DOHH2 (cell line): ENCODE data around the gene MFN2.

ENCODE experiments used
- H3F3A ChIP-seq: fragments of 200-600 bp; sonication (generic), shearing (Covaris generic); 2 replicates; pipeline ENCODE4 v1.6.0; 2016; ENCODE audit warnings: antibody characterized with exemption, mild to moderate bottlenecking; ENCODE audit not compliant: control insufficient read depth, insufficient read depth
- H3K27ac ChIP-seq: fragments of 200-600 bp; sonication (generic); 2 replicates; pipeline ENCODE4 v1.5.1; 2014; ENCODE audit warnings: low read depth, mild to moderate bottlenecking, low read length, moderate library complexity
- H3K27me3 ChIP-seq: fragments of 200-600 bp; sonication (generic); 2 replicates; pipeline ENCODE4 v1.6.1; 2014; ENCODE audit warnings: mild to moderate bottlenecking, low read length, mixed read lengths; ENCODE audit not compliant: control insufficient read depth
- H3K36me3 ChIP-seq: fragments of 200-600 bp; sonication (generic); 2 replicates; pipeline ENCODE4 v1.6.1; 2014; ENCODE audit warnings: mild to moderate bottlenecking, low read length, moderate library complexity, mixed read lengths; ENCODE audit not compliant: control insufficient read depth
- H3K4me1 ChIP-seq: fragments of 200-600 bp; sonication (generic); 2 replicates; pipeline ENCODE4 v1.6.1; 2014; ENCODE audit warnings: mild to moderate bottlenecking, low read length, mixed read lengths; ENCODE audit not compliant: control insufficient read depth
- H3K4me2 ChIP-seq: fragments of 200-600 bp; sonication (generic); 2 replicates; pipeline ENCODE4 v1.6.0; 2014; ENCODE audit warnings: mild to moderate bottlenecking, low read length, moderate library complexity
- H3K4me3 ChIP-seq: fragments of 200-600 bp; sonication (generic); 2 replicates; pipeline ENCODE4 v1.5.1; 2014; ENCODE audit warnings: mild to moderate bottlenecking, low read length, mixed read lengths
- H3K79me2 ChIP-seq: fragments of 200-600 bp; sonication (generic); 2 replicates; pipeline ENCODE4 v1.6.1; 2014; ENCODE audit warnings: mild to moderate bottlenecking, low read length, mixed read lengths; ENCODE audit not compliant: control insufficient read depth
- H3K9me2 ChIP-seq: fragments of 200-600 bp; sonication (generic); replicated peaks from 2 replicates; pipeline ENCODE4 v1.6.1; 2014; ENCODE audit warnings: mild to moderate bottlenecking, low read length, mixed read lengths; ENCODE audit not compliant: control insufficient read depth
- H3K9me3 ChIP-seq: fragments of 200-600 bp; sonication (generic); 2 replicates; pipeline ENCODE4 v1.6.1; 2014; ENCODE audit warnings: antibody characterized with exemption, low read length, mixed read lengths; ENCODE audit not compliant: control insufficient read depth, insufficient read depth
- H4K20me1 ChIP-seq: fragments of 200-600 bp; sonication (generic); 2 replicates; pipeline ENCODE4 v1.6.0; 2014; ENCODE audit warnings: low read depth, mild to moderate bottlenecking, antibody characterized with exemption, low read length, moderate library complexity; ENCODE audit not compliant: control insufficient read depth, insufficient read depth
- EZH2phosphoT487 ChIP-seq: fragments of 200-600 bp; sonication (generic); IDR thresholded peaks from 2 replicates; pipeline ENCODE4 v1.6.1; 2017; ENCODE audit warnings: borderline replicate concordance, mild to moderate bottlenecking, antibody characterized with exemption, low read length, moderate library complexity, mixed read lengths
- TF ChIP-seq, protein P1 (sequence below): fragments of 200-600 bp; sonication (generic); IDR thresholded peaks from one replicate; pipeline ENCODE4 v1.5.1; 2014; ENCODE audit warnings: antibody characterized with exemption, mild to moderate bottlenecking, low read depth, low read length; ENCODE audit not compliant: poor library complexity, severe bottlenecking

The MFN2 gene

DNA sequence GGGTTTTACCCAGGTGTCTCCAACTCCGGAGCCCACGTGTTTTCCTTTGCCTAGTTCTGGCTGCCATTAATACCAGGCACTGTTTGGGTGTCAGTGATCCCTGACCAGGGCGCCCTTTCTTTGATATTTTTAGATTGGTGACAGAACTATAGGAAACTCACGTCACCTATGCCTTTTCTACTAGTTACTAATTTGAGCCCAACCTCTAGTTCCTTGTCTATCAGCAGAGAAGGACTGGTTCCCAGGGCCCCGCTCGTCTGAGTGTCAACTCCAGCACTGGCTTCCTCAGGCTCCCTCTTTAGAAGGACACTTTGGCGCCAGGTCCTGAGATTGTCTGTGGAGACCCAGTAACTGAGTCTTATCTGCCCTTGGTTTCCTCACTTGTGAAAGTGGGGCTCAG, 9.4 kb downstream of the MFN2 start:
- no peaks in the 10 kb centered on the region for H3F3A ChIP-seq
- H3K9me2 ChIP-seq, result no peaks in the 10 kb centered on the region
- H3K27ac ChIP-seq, result no peak overlapping the region
- H4K20me1 ChIP-seq, result peaks cover 10% of the 10 kb centered on the region; the same call in 1 of the 2 replicates
- no peaks in the 10 kb centered on the region for H3K27me3 ChIP-seq
- H3K4me1 ChIP-seq, result peaks cover 8% of the 10 kb centered on the region
- H3K36me3 ChIP-seq, result peaks cover 66% of the 10 kb centered on the region
- no peak overlapping the region for H3K4me3 ChIP-seq
- no peak overlapping the region for H3K4me2 ChIP-seq
- no peaks in the 10 kb centered on the region for H3K9me3 ChIP-seq
- no peak for TF ChIP-seq EZH2phosphoT487
- TF ChIP-seq, protein P1, sequence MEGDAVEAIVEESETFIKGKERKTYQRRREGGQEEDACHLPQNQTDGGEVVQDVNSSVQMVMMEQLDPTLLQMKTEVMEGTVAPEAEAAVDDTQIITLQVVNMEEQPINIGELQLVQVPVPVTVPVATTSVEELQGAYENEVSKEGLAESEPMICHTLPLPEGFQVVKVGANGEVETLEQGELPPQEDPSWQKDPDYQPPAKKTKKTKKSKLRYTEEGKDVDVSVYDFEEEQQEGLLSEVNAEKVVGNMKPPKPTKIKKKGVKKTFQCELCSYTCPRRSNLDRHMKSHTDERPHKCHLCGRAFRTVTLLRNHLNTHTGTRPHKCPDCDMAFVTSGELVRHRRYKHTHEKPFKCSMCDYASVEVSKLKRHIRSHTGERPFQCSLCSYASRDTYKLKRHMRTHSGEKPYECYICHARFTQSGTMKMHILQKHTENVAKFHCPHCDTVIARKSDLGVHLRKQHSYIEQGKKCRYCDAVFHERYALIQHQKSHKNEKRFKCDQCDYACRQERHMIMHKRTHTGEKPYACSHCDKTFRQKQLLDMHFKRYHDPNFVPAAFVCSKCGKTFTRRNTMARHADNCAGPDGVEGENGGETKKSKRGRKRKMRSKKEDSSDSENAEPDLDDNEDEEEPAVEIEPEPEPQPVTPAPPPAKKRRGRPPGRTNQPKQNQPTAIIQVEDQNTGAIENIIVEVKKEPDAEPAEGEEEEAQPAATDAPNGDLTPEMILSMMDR, result no peak
- peaks cover 46% of the 10 kb centered on the region for H3K79me2 ChIP-seq

DNA sequence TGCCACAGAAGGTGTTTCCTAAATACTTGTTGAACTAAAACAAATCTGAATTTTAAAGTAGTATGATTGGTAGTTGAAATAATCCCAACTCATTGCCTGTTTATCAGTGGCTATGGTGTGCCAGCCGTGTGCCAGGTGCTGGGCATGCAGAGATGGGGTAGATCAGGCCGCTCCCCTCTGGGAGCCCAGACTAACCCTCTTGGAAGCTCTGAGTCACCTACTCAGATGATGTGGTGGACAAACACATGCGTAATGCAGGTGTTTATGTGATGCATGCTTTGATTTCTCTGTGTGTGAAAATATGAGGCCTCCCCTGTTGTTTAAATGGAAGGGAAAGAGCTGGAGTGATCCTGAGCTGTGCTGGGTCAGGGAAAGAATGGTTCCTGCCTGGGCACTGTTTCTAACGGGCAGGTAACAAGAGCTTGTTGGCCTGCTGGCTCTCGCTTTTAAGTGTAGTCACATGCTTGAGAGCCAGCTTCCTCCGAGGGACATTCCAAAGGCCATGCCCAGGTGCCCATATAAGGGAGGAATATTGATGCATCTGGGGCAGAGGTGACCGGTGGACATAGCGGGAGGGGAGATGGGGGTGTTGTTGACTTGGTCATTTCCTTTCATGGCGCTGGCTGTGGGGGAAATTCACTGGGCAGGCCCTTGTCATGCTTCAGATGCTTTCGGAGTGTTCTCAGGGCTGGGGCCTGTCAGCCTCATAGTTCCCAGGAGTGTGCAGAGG, 10.2 kb downstream of the MFN2 start:
- Histone ChIP-seq H3K4me3 (no peak overlapping the region), H3K4me2 (no peak overlapping the region), H3K27me3 (no peaks in the 10 kb centered on the region), H3K4me1 (peaks cover 5% of the 10 kb centered on the region), H3K36me3 (peaks cover 68% of the 10 kb centered on the region), H3F3A (no peaks in the 10 kb centered on the region), H3K9me3 (no peaks in the 10 kb centered on the region), H3K27ac (no peak overlapping the region), H4K20me1 (peaks cover 10% of the 10 kb centered on the region; the same call in 1 of the 2 replicates), H3K79me2 (peaks cover 40% of the 10 kb centered on the region), H3K9me2 (no peaks in the 10 kb centered on the region)
- TF ChIP-seq, protein P1, result no peak
- TF ChIP-seq EZH2phosphoT487, result no peak

DNA sequence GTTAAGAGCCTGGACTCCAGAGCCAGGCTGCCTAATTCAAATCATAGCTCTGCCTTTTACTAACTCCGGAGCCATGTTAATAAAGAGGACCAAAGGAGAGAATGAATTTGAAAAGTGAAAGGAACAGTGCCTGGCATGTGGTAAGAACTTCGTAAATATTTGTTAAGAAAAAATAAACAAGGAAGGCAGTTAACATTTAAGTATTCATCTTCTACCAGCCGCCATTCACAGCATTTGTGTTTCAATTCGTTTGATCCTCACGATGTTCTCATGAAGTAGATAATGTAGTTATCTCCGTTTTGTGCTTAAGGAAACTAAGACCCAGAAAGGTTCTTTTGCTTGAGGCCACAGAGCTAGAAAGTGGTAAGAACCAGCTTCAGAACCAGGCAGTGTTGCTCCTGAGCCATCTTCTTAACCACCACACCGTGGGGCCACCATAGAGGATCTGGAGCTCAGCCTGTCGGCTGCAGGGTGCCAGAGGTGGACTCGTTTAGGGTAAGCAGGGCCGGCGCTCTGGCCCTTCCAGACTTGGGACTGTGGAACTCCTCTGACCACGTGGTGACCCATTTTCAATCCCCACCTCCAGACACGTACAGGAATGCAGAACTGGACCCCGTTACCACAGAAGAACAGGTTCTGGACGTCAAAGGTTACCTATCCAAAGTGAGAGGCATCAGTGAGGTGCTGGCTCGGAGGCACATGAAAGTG, 11.9 kb downstream of the MFN2 start:
- Histone ChIP-seq H4K20me1 (0 out of 2 replicates have a peak, but pooled peaks cover 7% of the 10 kb centered on the region), H3K27me3 (no peaks in the 10 kb centered on the region), H3K4me1 (no peaks in the 10 kb centered on the region), H3K9me3 (no peaks in the 10 kb centered on the region), H3K9me2 (no peaks in the 10 kb centered on the region), H3K4me2 (no peak overlapping the region), H3K79me2 (peaks cover 24% of the 10 kb centered on the region), H3F3A (no peaks in the 10 kb centered on the region), H3K4me3 (no peak overlapping the region), H3K27ac (no peak overlapping the region), H3K36me3 (peaks cover 75% of the 10 kb centered on the region)
- TF ChIP-seq EZH2phosphoT487, result no peak
- TF ChIP-seq, protein P1, result no peak
